Measurements from ENCODE around the gene ESR2.

ESR2 gene

GRCh38 chr14:64218344-64219240 lies 75.6 kb downstream of the ESR2 start:
- peak; percentile 28 for DNase-seq
- Histone ChIP-seq H3K4me1 (peaks cover 26% of the 10 kb centered on the region), H3K4me3 (ENCODE audit: low read depth, low read length) (no peak overlapping the region), H3K27me3 (no peaks in the 10 kb centered on the region), H3K9me3 (no peaks in the 10 kb centered on the region), H3K36me3 (peaks cover 6% of the 10 kb centered on the region)
- TF ChIP-seq CTCF (IDR thresholded peaks at IDR 0.05; ENCODE audit: low read depth, low read length) = no peak

- no peak for TF ChIP-seq CTCF (IDR thresholded peaks at IDR 0.05; ENCODE audit: low read depth, low read length)
- Histone ChIP-seq H3K4me1 (peaks cover 26% of the 10 kb centered on the region), H3K4me3 (ENCODE audit: low read depth, low read length) (no peak overlapping the region), H3K9me3 (no peaks in the 10 kb centered on the region), H3K36me3 (peaks cover 6% of the 10 kb centered on the region), H3K27me3 (no peaks in the 10 kb centered on the region)
- DNase-seq = no peak
These were observed 76.3 kb downstream of the ESR2 start for GRCh38 chr14:64217834-64218233.

GRCh38 chr14:64217308-64217707 lies 76.9 kb downstream of the ESR2 start:
- DNase-seq = no peak
- H3K27me3 ChIP-seq = no peaks in the 10 kb centered on the region
- peaks cover 9% of the 10 kb centered on the region for H3K36me3 ChIP-seq
- peaks cover 26% of the 10 kb centered on the region for H3K4me1 ChIP-seq
- no peak for TF ChIP-seq CTCF (IDR thresholded peaks at IDR 0.05; ENCODE audit: low read depth, low read length)
- H3K4me3 ChIP-seq (ENCODE audit: low read depth, low read length) = no peak overlapping the region
- H3K9me3 ChIP-seq = no peaks in the 10 kb centered on the region

GRCh38 chr14:64215978-64216377 lies 78.2 kb downstream of the ESR2 start:
- no peaks in the 10 kb centered on the region for H3K9me3 ChIP-seq
- peaks cover 13% of the 10 kb centered on the region for H3K36me3 ChIP-seq
- TF ChIP-seq CTCF (IDR thresholded peaks at IDR 0.05; ENCODE audit: low read depth, low read length) = no peak
- no peak for DNase-seq
- no peak overlapping the region for H3K4me3 ChIP-seq (ENCODE audit: low read depth, low read length)
- no peaks in the 10 kb centered on the region for H3K27me3 ChIP-seq
- peaks cover 26% of the 10 kb centered on the region for H3K4me1 ChIP-seq

GRCh38 chr14:64215274-64215673 lies 78.9 kb downstream of the ESR2 start:
- Histone ChIP-seq H3K36me3 (peaks cover 8% of the 10 kb centered on the region), H3K4me1 (peaks cover 21% of the 10 kb centered on the region), H3K27me3 (no peaks in the 10 kb centered on the region), H3K4me3 (ENCODE audit: low read depth, low read length) (no peak overlapping the region), H3K9me3 (no peaks in the 10 kb centered on the region)
- no peak for TF ChIP-seq CTCF (IDR thresholded peaks at IDR 0.05; ENCODE audit: low read depth, low read length)
- DNase-seq = no peak

- DNase-seq = no peak
- H3K4me3 ChIP-seq (ENCODE audit: low read depth, low read length) = no peak overlapping the region
- H3K9me3 ChIP-seq = no peaks in the 10 kb centered on the region
- H3K27me3 ChIP-seq = no peaks in the 10 kb centered on the region
- no peak for TF ChIP-seq CTCF (IDR thresholded peaks at IDR 0.05; ENCODE audit: low read depth, low read length)
- peaks cover 11% of the 10 kb centered on the region for H3K4me1 ChIP-seq
- H3K36me3 ChIP-seq = peaks cover 8% of the 10 kb centered on the region
These were observed 80.2 kb downstream of the ESR2 start for GRCh38 chr14:64213853-64214570.

Data from BE2C (cell line).